ENCODE results near the gene KRTAP4-4. TPM values are rescaled to one million over a fixed set of nuclear protein-coding genes. Genes with fewer than 3 reads are reported as not detected.

The KRTAP4-4 gene
- total RNA-seq, 2 donors from 2014 or later = not detected

GRCh38 chr17:41185001-41185400, 24.5 kb upstream of the KRTAP4-4 start:
- H3K27me3 ChIP-seq = no peaks in the 10 kb centered on the region
- H3K4me1 ChIP-seq = no peaks in the 10 kb centered on the region
- TF ChIP-seq CTCF (IDR thresholded peaks at IDR 0.05) = no peak
- H3K9ac ChIP-seq (ENCODE audit: low read depth in 2 of 2, low read length in 2 of 2) = no peak overlapping the region
- intact Hi-C loops (cut with DNase I) = no loop called here
- DNase-seq = no peak
- no peaks in the 10 kb centered on the region for H3K36me3 ChIP-seq
- H3K4me3 ChIP-seq = no peak overlapping the region
- no peaks in the 10 kb centered on the region for H3K9me3 ChIP-seq
- H3K27ac ChIP-seq = no peak overlapping the region

- Histone ChIP-seq H3K27me3 (no peaks in the 10 kb centered on the region), H3K9me3 (no peaks in the 10 kb centered on the region), H3K4me1 (no peaks in the 10 kb centered on the region), H3K4me3 (no peak within 1 kb of the TSS), H3K9ac (ENCODE audit: low read depth in 2 of 2, low read length in 2 of 2) (no peak within 1 kb of the TSS), H3K36me3 (no peaks in the 10 kb centered on the region), H3K27ac (no peak within 1 kb of the TSS)
- intact Hi-C loops (cut with DNase I) = no loop called here
- TF ChIP-seq CTCF (IDR thresholded peaks at IDR 0.05) = no peak
- DNase-seq = no peak
Observed at GRCh38 chr17:41184480-41184961, 24.0 kb upstream of the KRTAP4-4 start, which contains the start of gene KRTAP4-1. TSS of gene KRTAP4-1 (minus strand) at chr17:41184911. CDS start at chr17:41184854, 57 bp downstream.

- Histone ChIP-seq H3K9ac (ENCODE audit: low read depth in 2 of 2, low read length in 2 of 2) (no peak overlapping the region), H3K4me3 (no peak overlapping the region), H3K27me3 (no peaks in the 10 kb centered on the region), H3K4me1 (no peaks in the 10 kb centered on the region), H3K27ac (no peak overlapping the region), H3K9me3 (no peaks in the 10 kb centered on the region), H3K36me3 (no peaks in the 10 kb centered on the region)
- intact Hi-C loops (cut with DNase I) = no loop called here
- TF ChIP-seq CTCF (IDR thresholded peaks at IDR 0.05) = no peak
- DNase-seq = no peak
Observed at GRCh38 chr17:41178843-41179616, 18.5 kb upstream of the KRTAP4-4 start.

GRCh38 chr17:41178341-41178740, 17.8 kb upstream of the KRTAP4-4 start:
- no peak overlapping the region for H3K4me3 ChIP-seq
- no peak overlapping the region for H3K9ac ChIP-seq (ENCODE audit: low read depth in 2 of 2, low read length in 2 of 2)
- no peak overlapping the region for H3K27ac ChIP-seq
- no peaks in the 10 kb centered on the region for H3K36me3 ChIP-seq
- no peaks in the 10 kb centered on the region for H3K9me3 ChIP-seq
- DNase-seq = no peak
- intact Hi-C loops (cut with DNase I) = no loop called here
- H3K27me3 ChIP-seq = no peaks in the 10 kb centered on the region
- H3K4me1 ChIP-seq = no peaks in the 10 kb centered on the region
- no peak for TF ChIP-seq CTCF (IDR thresholded peaks at IDR 0.05)

- intact Hi-C loops (cut with DNase I) = no loop called here
- DNase-seq = no peak
- Histone ChIP-seq H3K27me3 (no peaks in the 10 kb centered on the region), H3K36me3 (no peaks in the 10 kb centered on the region), H3K4me1 (no peaks in the 10 kb centered on the region), H3K9ac (ENCODE audit: low read depth in 2 of 2, low read length in 2 of 2) (no peak within 1 kb of the TSS), H3K9me3 (no peaks in the 10 kb centered on the region), H3K4me3 (no peak within 1 kb of the TSS), H3K27ac (no peak within 1 kb of the TSS)
- TF ChIP-seq CTCF (IDR thresholded peaks at IDR 0.05) = no peak
Observed at GRCh38 chr17:41177727-41178271, 17.3 kb upstream of the KRTAP4-4 start, which contains the start of gene KRTAP4-2. TSS of gene KRTAP4-2 (minus strand) at chr17:41178221. CDS start at chr17:41178164, 57 bp downstream.

All from colonic mucosa (tissue), 4 donors.